ENCODE measurements around the gene TOLLIP.

- TF ChIP-seq, protein P1, sequence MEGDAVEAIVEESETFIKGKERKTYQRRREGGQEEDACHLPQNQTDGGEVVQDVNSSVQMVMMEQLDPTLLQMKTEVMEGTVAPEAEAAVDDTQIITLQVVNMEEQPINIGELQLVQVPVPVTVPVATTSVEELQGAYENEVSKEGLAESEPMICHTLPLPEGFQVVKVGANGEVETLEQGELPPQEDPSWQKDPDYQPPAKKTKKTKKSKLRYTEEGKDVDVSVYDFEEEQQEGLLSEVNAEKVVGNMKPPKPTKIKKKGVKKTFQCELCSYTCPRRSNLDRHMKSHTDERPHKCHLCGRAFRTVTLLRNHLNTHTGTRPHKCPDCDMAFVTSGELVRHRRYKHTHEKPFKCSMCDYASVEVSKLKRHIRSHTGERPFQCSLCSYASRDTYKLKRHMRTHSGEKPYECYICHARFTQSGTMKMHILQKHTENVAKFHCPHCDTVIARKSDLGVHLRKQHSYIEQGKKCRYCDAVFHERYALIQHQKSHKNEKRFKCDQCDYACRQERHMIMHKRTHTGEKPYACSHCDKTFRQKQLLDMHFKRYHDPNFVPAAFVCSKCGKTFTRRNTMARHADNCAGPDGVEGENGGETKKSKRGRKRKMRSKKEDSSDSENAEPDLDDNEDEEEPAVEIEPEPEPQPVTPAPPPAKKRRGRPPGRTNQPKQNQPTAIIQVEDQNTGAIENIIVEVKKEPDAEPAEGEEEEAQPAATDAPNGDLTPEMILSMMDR (IDR thresholded peaks at IDR 0.05), result no peak
- TF ChIP-seq POLR2A (IDR thresholded peaks at IDR 0.05), result no peak
Measured at GRCh38 chr11:1285876-1286275, 23.6 kb downstream of the TOLLIP start.

All from ovary (tissue), 3 donors.